NCI-H2227 (cell line): ENCODE measurements around the gene KCMF1.

Source experiments
- DNase-seq: peaks from one replicate; lab custom pipeline; 2025; ENCODE audit not compliant: unreplicated experiment; lab: John Stamatoyannopoulos, UW

KCMF1 gene

GRCh38 chr2:84956334-84957297 is 14.3 kb upstream of the KCMF1 start:
- DNase-seq = no peak

GRCh38 chr2:84957771-84958134 is 13.2 kb upstream of the KCMF1 start:
- no peak for DNase-seq

- peak; percentile 45 for DNase-seq
These were observed 12.6 kb upstream of the KCMF1 start for GRCh38 chr2:84958135-84959059.

- no peak for DNase-seq
These were observed 11.8 kb upstream of the KCMF1 start for GRCh38 chr2:84959095-84959565.

- DNase-seq = no peak
These were observed 11.1 kb upstream of the KCMF1 start for GRCh38 chr2:84959566-84960506.

- no peak for DNase-seq
These were observed 8.0 kb upstream of the KCMF1 start for GRCh38 chr2:84962917-84963316.

- DNase-seq = no peak
These were observed 7.7 kb upstream of the KCMF1 start for GRCh38 chr2:84963323-84963691.

- no peak for DNase-seq
These were observed 7.1 kb upstream of the KCMF1 start for GRCh38 chr2:84963692-84964405.

GRCh38 chr2:84964406-84965191 is 6.4 kb upstream of the KCMF1 start:
- no peak for DNase-seq

- no peak for DNase-seq
These were observed 5.8 kb upstream of the KCMF1 start for GRCh38 chr2:84965192-84965516.

- no peak for DNase-seq
These were observed 5.1 kb upstream of the KCMF1 start for GRCh38 chr2:84965827-84966226.

- no peak for DNase-seq
These were observed 4.2 kb upstream of the KCMF1 start for GRCh38 chr2:84966731-84967130.

GRCh38 chr2:84969511-84970209 is 1.3 kb upstream of the KCMF1 start:
- DNase-seq = peak; percentile 58

- DNase-seq = peak; percentile 83
These were observed 622 bp upstream of the KCMF1 start for GRCh38 chr2:84970210-84970867.

GRCh38 chr2:84971510-84972206 is 697 bp downstream of the KCMF1 start:
- DNase-seq = peak; percentile 76

- no peak for DNase-seq
These were observed 1.3 kb downstream of the KCMF1 start for GRCh38 chr2:84972207-84972783.

- no peak for DNase-seq
These were observed 2.0 kb downstream of the KCMF1 start for GRCh38 chr2:84972932-84973331.
